SK-N-SH treated with all-trans-retinoic acid at 6 μM for 48 hours (cell line): ENCODE data around the gene SLC38A4.
A peak's percentile ranks its signal among the peaks of the same experiment; 100 is the strongest.

Experiments used
- ATAC-seq: fragments of 200-7000 bp; cut with Tn5 transposase; 3 replicates; pipeline ENCODE4 v1.9.1; 2020; ENCODE audit warnings: mild to moderate bottlenecking, moderate library complexity
- ARNTL ChIP-seq: fragments of 450-650 bp; formaldehyde crosslinking; IDR thresholded peaks from 2 replicates; pipeline ENCODE4 v1.5.0; 2020; ENCODE audit warnings: low read depth, mild to moderate bottlenecking, moderate library complexity, borderline replicate concordance
- BACH2 ChIP-seq: fragments of 250-450 bp; sonication (Bioruptor Pico); IDR thresholded peaks from 2 replicates; pipeline ENCODE4 v1.9.0; 2021; ENCODE audit warnings: mild to moderate bottlenecking, borderline replicate concordance
- CREB5 ChIP-seq: fragments of 250-450 bp; sonication (Bioruptor Pico); IDR thresholded peaks from 2 replicates; pipeline ENCODE4 v1.5.1; 2020; ENCODE audit warnings: low read depth, mild to moderate bottlenecking, moderate library complexity
- CSDC2 ChIP-seq: fragments of 250-450 bp; sonication (Bioruptor Pico); IDR thresholded peaks from 2 replicates; pipeline ENCODE4 v1.5.0; 2020; ENCODE audit warnings: mild to moderate bottlenecking, moderate library complexity
- ISL1 ChIP-seq: fragments of 250-450 bp; sonication (Bioruptor Pico); IDR thresholded peaks from 2 replicates; pipeline ENCODE4 v2.1.2; 2022; ENCODE audit warnings: mild to moderate bottlenecking, moderate library complexity
- OSR1 ChIP-seq: fragments of 250-450 bp; sonication (Bioruptor Pico); IDR thresholded peaks from 2 replicates; pipeline ENCODE4 v1.8.0; 2022; ENCODE audit warnings: moderate library complexity, mild to moderate bottlenecking, inconsistent platforms
- PATZ1 ChIP-seq: fragments of 250-450 bp; sonication (Bioruptor Pico); IDR thresholded peaks from 2 replicates; pipeline ENCODE4 v1.8.0; 2020; ENCODE audit warnings: mild to moderate bottlenecking, moderate library complexity, borderline replicate concordance
- PPARA ChIP-seq: fragments of 250-450 bp; sonication (Bioruptor Pico); IDR thresholded peaks from 2 replicates; pipeline ENCODE4 v1.5.0; 2020; ENCODE audit warnings: mild to moderate bottlenecking, borderline replicate concordance
- RARB ChIP-seq: fragments of 250-450 bp; sonication (Bioruptor Pico); IDR thresholded peaks from 2 replicates; pipeline ENCODE4 v1.8.0; 2021; ENCODE audit warnings: mild to moderate bottlenecking, moderate library complexity
- SNAI2 ChIP-seq: fragments of 250-450 bp; sonication (Bioruptor Pico); IDR thresholded peaks from 2 replicates; pipeline ENCODE4 v1.5.0; 2020; ENCODE audit warnings: mild to moderate bottlenecking, moderate library complexity
- TCF4 ChIP-seq: fragments of 250-450 bp; sonication (Bioruptor Pico); IDR thresholded peaks from 2 replicates; pipeline ENCODE4 v1.8.0; 2021; ENCODE audit warnings: mild to moderate bottlenecking, moderate library complexity, borderline replicate concordance
- TOX ChIP-seq: fragments of 250-450 bp; sonication (Bioruptor Pico); IDR thresholded peaks from 2 replicates; pipeline ENCODE4 v1.8.0; 2021; ENCODE audit warnings: mild to moderate bottlenecking, moderate library complexity, borderline replicate concordance
- ZC3H10 ChIP-seq: fragments of 250-450 bp; sonication (Bioruptor Pico); IDR thresholded peaks from 2 replicates; pipeline ENCODE4 v1.5.1; 2021; ENCODE audit warnings: mild to moderate bottlenecking, moderate library complexity
- ZFP3 ChIP-seq: fragments of 250-450 bp; sonication (Bioruptor Pico); IDR thresholded peaks from 2 replicates; pipeline ENCODE4 v1.5.0; 2020; ENCODE audit warnings: mild to moderate bottlenecking, moderate library complexity
- ZFP30 ChIP-seq: fragments of 450-650 bp; formaldehyde crosslinking; IDR thresholded peaks from 2 replicates; pipeline ENCODE4 v1.5.0; 2022; ENCODE audit warnings: mild to moderate bottlenecking, moderate library complexity
- ZNF565 ChIP-seq: fragments of 450-650 bp; formaldehyde crosslinking; conservative IDR thresholded peaks from 2 replicates; pipeline ENCODE4 v1.5.0; 2020; ENCODE audit warnings: low read depth, mild to moderate bottlenecking, moderate library complexity
- ZNF70 ChIP-seq: fragments of 450-650 bp; formaldehyde crosslinking; IDR thresholded peaks from 2 replicates; pipeline ENCODE4 v1.5.0; 2020; ENCODE audit warnings: mild to moderate bottlenecking, moderate library complexity
- ZNF8 ChIP-seq: fragments of 450-650 bp; formaldehyde crosslinking; IDR thresholded peaks from 2 replicates; pipeline ENCODE4 v1.5.0; 2020; ENCODE audit warnings: mild to moderate bottlenecking, moderate library complexity
- TF ChIP-seq, protein P1 (sequence below): fragments of 250-450 bp; sonication (Bioruptor Pico); IDR thresholded peaks from 2 replicates; pipeline ENCODE4 v1.5.0; 2020; ENCODE audit warnings: mild to moderate bottlenecking, moderate library complexity
- TF ChIP-seq, protein P2 (sequence below): fragments of 250-450 bp; sonication (Bioruptor Pico); IDR thresholded peaks from 2 replicates; pipeline ENCODE4 v1.8.0; 2021; ENCODE audit warnings: low read depth, mild to moderate bottlenecking, moderate library complexity, borderline replicate concordance
- TF ChIP-seq, protein P3 (sequence below): fragments of 250-450 bp; sonication (Bioruptor Pico); IDR thresholded peaks from 2 replicates; pipeline ENCODE4 v1.5.1; 2021; ENCODE audit warnings: mild to moderate bottlenecking, moderate library complexity

The SLC38A4 gene

GRCh38 chr12:46751173-46751572 is 74.6 kb downstream of the SLC38A4 start:
- no peak for TF ChIP-seq TCF4 (CRISPR knock-in tag)
- no peak for TF ChIP-seq TOX (CRISPR knock-in tag)
- TF ChIP-seq PATZ1 (CRISPR knock-in tag): no peak
- no peak for TF ChIP-seq ZNF565 (CRISPR knock-in tag)
- no peak for TF ChIP-seq ZFP30 (CRISPR knock-in tag)
- no peak for TF ChIP-seq OSR1 (CRISPR knock-in tag)
- no peak for TF ChIP-seq ZNF8
- TF ChIP-seq RARB (CRISPR knock-in tag): no peak
- no peak for TF ChIP-seq ISL1
- TF ChIP-seq ZNF70 (CRISPR knock-in tag): no peak
- TF ChIP-seq PPARA (CRISPR knock-in tag): no peak
- no peak for TF ChIP-seq ARNTL (CRISPR knock-in tag)
- TF ChIP-seq, protein P1, sequence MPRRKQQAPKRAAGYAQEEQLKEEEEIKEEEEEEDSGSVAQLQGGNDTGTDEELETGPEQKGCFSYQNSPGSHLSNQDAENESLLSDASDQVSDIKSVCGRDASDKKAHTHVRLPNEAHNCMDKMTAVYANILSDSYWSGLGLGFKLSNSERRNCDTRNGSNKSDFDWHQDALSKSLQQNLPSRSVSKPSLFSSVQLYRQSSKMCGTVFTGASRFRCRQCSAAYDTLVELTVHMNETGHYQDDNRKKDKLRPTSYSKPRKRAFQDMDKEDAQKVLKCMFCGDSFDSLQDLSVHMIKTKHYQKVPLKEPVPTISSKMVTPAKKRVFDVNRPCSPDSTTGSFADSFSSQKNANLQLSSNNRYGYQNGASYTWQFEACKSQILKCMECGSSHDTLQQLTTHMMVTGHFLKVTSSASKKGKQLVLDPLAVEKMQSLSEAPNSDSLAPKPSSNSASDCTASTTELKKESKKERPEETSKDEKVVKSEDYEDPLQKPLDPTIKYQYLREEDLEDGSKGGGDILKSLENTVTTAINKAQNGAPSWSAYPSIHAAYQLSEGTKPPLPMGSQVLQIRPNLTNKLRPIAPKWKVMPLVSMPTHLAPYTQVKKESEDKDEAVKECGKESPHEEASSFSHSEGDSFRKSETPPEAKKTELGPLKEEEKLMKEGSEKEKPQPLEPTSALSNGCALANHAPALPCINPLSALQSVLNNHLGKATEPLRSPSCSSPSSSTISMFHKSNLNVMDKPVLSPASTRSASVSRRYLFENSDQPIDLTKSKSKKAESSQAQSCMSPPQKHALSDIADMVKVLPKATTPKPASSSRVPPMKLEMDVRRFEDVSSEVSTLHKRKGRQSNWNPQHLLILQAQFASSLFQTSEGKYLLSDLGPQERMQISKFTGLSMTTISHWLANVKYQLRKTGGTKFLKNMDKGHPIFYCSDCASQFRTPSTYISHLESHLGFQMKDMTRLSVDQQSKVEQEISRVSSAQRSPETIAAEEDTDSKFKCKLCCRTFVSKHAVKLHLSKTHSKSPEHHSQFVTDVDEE (CRISPR knock-in tag): no peak
- no peak for TF ChIP-seq CREB5 (CRISPR knock-in tag)
- no peak for TF ChIP-seq SNAI2 (CRISPR knock-in tag)
- TF ChIP-seq, all 23 proteins: peak for 0
- ATAC-seq: no peak

DNA sequence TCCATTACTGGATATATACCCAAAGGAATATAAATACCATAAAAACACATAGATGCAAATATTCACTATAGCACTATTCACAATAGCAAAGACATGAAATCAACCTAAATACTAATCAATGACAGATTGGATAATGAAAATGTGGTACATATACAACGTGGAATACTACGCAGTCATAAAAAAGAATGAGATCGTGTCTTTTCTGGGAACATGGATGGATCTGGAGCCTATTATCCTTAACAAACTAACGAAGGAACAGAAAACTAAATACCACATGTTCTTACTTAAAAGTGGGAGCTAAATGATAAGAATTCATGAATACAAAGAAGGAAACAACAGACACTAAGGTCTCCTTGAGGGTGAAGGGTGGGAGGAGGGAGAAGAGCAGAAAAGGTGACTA is 76.5 kb downstream of the SLC38A4 start:
- TF ChIP-seq CSDC2 (CRISPR knock-in tag) (no peak), ZNF8 (peak; percentile 19; the same call in 1 of the 2 replicates), ISL1 (no peak), ZC3H10 (no peak), ZFP3 (no peak)
- TF ChIP-seq, protein P2, sequence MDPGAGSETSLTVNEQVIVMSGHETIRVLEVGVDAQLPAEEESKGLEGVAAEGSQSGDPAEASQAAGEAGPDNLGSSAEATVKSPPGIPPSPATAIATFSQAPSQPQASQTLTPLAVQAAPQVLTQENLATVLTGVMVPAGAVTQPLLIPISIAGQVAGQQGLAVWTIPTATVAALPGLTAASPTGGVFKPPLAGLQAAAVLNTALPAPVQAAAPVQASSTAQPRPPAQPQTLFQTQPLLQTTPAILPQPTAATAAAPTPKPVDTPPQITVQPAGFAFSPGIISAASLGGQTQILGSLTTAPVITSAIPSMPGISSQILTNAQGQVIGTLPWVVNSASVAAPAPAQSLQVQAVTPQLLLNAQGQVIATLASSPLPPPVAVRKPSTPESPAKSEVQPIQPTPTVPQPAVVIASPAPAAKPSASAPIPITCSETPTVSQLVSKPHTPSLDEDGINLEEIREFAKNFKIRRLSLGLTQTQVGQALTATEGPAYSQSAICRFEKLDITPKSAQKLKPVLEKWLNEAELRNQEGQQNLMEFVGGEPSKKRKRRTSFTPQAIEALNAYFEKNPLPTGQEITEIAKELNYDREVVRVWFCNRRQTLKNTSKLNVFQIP (CRISPR knock-in tag): no peak
- ATAC-seq: no peak

DNA sequence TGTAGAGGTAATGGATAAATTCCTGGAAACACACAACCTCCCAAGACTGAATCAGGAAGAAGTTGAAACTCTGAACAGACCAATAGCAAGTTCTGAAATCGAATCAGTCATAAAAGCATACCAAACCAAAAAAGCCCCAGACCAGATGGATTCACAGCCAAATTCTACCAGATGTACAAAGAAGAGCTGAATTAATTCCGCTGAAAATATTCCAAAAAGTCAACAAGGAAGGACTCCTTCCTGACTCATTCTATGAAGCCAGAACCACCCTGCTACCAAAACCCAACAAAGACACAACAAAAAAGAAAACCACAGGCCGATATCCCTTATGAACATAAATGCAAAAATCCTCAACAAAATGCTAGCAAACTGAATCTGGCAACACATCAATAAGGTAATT is 81.5 kb downstream of the SLC38A4 start:
- no peak for ATAC-seq
- TF ChIP-seq ZFP3 (no peak), ZNF70 (CRISPR knock-in tag) (no peak), PPARA (CRISPR knock-in tag) (no peak), PATZ1 (CRISPR knock-in tag) (no peak), ZC3H10 (no peak), RARB (CRISPR knock-in tag) (no peak), BACH2 (CRISPR knock-in tag) (no peak), ZNF8 (no peak), ARNTL (CRISPR knock-in tag) (no peak)
- TF ChIP-seq, protein P3, sequence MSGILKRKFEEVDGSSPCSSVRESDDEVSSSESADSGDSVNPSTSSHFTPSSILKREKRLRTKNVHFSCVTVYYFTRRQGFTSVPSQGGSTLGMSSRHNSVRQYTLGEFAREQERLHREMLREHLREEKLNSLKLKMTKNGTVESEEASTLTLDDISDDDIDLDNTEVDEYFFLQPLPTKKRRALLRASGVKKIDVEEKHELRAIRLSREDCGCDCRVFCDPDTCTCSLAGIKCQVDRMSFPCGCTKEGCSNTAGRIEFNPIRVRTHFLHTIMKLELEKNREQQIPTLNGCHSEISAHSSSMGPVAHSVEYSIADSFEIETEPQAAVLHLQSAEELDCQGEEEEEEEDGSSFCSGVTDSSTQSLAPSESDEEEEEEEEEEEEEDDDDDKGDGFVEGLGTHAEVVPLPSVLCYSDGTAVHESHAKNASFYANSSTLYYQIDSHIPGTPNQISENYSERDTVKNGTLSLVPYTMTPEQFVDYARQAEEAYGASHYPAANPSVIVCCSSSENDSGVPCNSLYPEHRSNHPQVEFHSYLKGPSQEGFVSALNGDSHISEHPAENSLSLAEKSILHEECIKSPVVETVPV (CRISPR knock-in tag): no peak
